ENCODE measurements around the gene CDK5RAP2.
"Not testable (repeated sequence)": the region's sequence is repeated elsewhere in the genome, so short reads cannot be mapped to it uniquely, and the experiment has no call there.

The CDK5RAP2 gene

DNA sequence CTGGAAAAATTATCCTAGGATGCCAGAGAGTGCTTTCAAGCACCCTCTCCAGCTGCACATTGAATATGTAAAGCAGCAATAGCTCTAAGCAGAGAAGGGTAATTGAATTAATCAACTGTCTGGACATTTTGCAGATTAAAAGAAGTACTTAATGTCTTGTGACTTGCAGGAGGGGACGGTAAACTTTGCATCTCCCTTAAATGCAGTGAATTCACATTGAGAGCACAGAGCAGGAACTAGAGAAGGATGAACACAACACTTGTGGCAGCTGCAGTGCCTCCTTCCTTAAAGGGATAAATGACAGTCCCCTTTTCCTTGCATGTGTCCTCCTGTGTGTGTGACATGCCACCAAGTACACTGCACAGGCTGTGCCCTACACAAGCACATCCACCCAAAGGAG lies 7.4 kb upstream of the CDK5RAP2 start:
- no peak for DNase-seq (ENCODE audit: low spot score)

DNA sequence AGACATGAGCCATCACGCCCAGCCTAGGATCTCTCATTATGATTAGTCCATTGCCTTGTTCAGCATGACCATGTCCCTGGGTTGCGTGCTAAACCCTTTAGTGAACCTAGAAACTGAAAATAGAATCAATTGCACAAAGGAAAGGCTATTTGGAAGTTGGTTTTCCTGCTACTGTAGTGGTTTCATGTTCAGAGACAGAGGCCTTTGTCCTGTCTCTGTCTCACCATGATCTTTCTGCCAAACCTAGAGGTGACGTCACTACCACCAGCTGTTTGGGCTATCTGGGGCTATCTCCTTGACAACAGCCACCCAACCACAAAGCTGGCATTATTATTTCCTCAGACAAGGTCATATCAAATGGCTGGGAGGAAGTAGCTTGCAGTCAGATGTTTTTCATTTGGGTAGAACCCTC lies 4.0 kb upstream of the CDK5RAP2 start:
- DNase-seq (ENCODE audit: low spot score): peak; percentile 54

DNA sequence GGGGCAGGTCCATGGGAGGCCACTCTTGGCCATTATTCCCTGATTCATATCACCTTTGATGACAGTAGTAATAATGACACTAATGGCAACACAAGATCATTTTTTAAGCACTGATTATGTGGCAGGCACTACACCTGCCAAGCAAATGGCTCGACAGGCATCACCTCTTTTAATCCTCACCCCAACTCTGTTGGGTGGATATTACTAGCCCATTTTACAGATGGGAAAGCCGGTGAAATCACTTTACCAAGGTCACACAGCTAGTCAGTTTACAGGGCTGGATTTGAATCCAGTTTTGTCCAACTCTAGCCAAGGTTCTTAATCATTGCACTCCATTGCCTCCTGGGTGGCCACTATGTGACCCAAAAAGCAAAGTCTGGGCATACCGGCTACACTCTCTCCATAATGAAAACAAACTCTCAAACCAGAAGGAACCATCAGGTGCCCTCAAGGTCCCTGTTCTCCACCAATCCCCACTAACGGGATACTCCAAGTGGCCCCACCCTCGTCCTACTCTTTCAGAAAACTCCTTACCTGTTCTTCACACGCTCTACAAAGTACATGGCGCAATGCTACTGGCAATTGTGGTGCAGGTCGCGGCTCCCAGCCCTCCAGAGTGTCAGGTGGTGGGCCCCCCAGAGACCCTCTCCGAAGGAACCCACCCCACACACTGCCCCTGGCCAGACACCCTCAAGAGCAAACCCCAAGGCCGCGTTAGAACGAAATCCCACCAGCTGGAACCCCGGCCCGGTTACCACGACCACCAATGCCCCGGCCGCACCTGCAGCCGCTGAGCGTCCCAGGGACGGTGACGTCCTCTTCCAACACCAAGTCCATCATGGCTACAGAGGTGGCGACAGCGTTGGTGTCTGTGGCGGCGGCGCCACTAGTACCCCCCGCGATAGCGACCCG lies 572 bp downstream of the CDK5RAP2 start:
- DNase-seq (ENCODE audit: low spot score): no peak

DNA sequence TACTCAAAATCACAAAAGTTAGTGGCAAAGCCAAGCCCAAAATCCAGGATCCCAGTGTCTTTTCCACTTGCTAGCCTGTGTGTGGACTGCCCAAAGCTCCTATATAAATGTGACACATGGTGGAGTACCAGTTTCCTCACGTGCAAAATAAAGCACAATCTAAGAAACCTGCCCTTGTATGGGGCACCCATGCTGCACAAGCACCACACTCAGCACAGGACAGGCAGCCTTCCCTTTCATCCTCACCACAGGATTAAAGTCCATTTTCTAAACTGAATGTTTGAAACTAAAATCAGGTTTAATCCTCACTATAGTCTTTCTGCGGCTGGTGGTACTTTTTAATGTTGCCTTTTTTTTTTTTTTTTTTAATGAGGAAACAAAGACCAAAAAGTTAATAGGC lies 5.5 kb downstream of the CDK5RAP2 start:
- no peak for DNase-seq (ENCODE audit: low spot score)

- DNase-seq (ENCODE audit: low spot score): no peak
Measured at GRCh38 chr9:120572472-120572871, 7.5 kb downstream of the CDK5RAP2 start.

- DNase-seq (ENCODE audit: low spot score): no peak
Measured at GRCh38 chr9:120571443-120572257, 8.3 kb downstream of the CDK5RAP2 start.

DNA sequence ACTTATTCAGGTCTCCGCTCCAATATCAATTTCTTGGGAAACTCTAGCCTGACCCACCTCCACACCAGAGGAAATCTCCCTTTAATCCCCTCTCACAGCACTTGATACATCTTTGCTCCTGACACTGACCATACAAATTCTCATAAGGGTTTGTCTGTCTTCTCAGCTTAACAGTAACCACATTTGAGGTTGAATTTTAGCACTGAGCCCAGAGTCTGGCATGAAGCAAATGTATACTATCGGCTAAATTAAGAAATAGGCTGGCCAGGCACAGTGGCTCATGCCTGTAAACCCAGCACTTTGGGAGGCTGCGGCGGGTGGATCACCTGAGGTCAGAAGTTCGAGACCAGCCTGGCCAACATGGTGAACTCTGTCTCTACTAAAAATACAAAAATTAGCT lies 9.7 kb downstream of the CDK5RAP2 start:
- DNase-seq (ENCODE audit: low spot score): no peak

DNA sequence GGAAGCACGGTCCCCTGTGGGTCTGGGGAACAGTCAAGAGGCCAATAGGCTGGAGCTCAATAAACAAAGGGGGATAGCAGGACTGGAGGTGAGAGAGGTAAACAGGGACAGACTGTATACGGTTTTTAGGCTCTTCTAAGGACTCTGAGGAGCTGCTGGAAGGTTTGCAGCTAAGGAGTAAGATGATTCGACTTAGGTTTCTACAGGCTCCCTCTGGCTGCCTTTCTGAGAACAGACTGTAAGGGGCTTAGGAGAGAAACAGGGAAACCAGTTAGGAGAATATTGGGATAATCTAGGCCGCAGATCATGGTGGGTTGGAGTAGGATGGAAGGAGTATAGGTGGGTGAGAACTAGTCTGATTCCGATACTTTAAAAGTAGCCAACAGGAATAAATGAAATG lies 10.4 kb downstream of the CDK5RAP2 start:
- no peak for DNase-seq (ENCODE audit: low spot score)

DNA sequence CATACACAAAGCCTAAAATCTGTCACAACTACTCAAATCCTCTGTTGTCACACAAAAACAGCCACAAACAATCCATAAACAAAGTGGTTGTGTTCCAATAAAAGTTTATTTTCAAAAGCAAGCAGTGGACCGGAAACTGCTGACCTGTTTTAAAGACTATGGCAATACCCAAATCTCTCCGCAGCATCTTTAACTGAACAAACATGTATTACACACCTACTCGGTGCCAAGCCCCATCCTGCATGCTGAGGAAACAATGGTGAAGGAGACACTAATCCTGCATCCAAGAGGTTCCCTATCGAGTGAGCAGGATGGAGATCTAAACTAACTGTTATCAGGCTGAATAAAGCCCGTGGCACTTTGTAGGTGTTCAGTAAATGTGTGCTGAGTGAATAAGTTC lies 11.2 kb downstream of the CDK5RAP2 start:
- DNase-seq (ENCODE audit: low spot score): no peak

DNA sequence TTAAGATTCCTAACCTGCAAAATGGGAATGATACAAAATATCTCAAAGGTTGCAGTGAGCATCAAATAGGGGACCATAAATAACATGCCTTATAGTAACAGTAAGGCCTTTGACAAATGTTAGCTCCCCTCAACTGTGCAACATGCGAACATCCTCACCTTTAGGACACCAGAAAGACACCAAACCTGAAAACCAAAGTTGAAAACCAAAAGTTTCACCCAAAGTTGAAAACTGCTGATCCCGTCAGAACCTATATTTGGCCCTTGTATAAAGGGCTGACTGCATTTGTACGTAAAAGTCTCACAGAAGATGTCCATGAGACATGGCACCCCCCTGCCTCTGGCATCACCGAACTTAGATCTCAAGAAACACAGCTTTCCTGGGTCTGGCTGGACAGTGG lies 12.1 kb downstream of the CDK5RAP2 start:
- DNase-seq (ENCODE audit: low spot score): no peak

DNA sequence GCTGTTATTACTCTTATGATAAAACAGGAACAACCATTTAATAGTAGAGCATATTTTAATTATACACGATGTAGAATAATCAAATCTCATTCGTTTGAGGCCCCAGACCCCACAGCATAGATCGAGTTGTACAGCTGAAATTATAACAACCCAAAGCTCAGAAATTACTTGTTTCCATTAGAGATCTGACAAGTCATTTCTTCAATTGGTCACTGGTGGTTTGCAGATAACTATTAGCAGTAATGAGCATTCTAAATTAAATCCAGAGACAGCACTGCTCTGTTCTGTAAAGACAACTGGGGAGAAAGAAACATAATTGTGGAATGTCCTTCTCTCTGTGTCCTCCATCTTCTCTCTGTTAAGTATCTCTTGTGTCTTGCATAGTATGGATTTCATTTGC lies 12.9 kb downstream of the CDK5RAP2 start:
- DNase-seq (ENCODE audit: low spot score): no peak

DNA sequence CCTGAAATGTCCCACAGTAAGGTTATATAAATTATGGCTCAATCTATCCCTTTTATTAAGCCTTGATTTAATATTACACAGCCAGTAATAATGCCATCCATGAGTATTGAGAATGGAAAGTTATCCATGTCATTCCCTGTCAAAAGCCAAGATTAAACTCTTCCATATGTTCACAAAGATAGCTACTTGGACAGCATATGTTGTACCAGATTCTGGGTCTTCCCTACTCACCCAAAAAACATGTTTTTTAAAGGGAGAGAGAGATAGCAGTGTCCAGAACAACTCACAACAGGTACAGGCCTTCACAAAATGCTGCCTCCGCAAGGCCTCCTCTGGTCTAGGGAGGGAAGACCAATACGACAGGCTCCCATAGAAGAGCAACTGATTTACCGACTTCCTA lies 15.4 kb downstream of the CDK5RAP2 start:
- no peak for DNase-seq (ENCODE audit: low spot score)

DNA sequence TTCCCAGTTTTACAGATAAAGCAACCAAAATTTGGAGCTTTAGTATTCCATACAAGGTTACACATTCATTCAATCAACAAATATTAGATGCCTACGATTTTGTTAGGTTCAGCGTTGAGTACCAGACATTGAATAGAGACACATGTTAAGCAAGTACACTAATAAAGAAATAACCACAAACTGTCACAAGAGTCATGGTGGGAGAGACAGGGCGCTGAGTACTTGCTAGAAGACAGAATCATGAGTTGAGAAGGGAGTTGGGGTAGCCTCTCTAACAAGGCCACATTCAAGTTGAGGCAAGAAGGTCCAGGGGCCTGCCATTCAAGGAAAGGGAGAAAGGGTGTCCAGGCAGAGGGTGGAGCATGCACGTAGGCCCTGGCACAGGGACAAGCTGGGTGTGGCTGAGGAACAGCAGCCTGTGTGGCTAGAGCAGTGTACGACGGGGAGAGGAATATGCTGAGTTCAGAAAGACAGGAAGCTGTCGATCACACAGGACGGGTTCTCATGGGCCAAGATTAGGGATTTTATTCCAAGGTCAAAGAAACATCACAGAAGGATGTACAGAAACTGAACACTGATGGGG lies 17.0 kb downstream of the CDK5RAP2 start:
- no peak for DNase-seq (ENCODE audit: low spot score)

DNA sequence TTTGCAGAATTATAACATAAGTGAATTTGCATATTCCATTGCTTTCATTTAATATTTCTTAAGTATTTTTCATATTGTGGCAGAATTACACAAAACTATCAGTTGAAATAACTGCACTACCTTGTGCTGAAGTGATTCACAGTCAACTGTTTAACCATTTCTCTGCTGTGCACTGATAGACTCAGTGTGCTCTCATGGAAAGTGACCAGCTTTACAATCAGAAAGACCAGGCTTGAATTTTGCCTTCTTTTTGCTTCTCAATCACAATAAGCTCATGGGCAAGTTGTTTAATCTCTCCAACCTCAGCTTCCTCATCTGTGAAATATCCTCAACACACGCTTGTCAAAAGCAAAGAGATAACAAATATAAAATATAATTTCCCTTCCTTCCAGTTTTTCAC lies 18.3 kb downstream of the CDK5RAP2 start:
- no peak for DNase-seq (ENCODE audit: low spot score)

DNA sequence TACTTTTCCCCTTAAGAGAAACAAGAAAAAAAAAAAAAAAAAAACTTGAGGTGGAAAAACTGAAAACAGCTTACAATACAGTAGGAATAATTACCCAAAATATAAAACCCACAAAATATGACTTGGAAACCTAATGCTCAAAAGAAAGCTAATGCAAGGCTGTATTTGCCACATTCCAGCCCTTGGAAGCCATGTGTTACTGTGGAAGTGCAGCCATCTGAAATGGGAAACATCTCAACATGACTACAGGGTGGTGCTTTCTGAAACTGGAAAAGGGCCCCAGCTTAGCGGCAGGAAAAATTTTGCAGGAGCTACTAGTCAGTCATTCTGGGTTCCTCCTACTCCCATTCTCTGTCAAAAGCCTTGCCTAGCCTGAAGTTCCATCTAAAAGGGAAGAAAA lies 20.4 kb downstream of the CDK5RAP2 start:
- no peak for DNase-seq (ENCODE audit: low spot score)

DNA sequence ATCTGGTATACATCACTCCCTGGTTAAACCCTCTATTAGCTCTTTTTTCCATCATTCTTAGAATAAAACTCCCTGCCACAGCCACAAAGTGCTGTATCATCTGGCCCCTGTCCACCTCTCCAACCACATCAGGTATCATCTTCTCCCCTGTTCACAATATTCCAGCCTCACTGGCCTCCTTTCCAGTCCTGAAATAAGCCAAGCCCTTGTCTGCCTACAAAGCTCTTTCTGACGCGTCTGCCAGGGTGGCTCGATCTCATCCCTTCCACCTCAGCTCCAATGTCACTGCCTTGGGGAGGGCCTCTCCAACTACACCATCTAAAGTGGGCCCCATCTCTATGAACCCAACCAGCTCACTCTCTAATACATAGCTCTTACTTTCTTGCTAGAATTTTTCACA lies 21.5 kb downstream of the CDK5RAP2 start:
- no peak for DNase-seq (ENCODE audit: low spot score)

GRCh38 chr9:120557205-120557604 lies 22.8 kb downstream of the CDK5RAP2 start:
- no peak for DNase-seq (ENCODE audit: low spot score)

- DNase-seq (ENCODE audit: low spot score): no peak
Measured at GRCh38 chr9:120556775-120557174, 23.2 kb downstream of the CDK5RAP2 start.

- DNase-seq (ENCODE audit: low spot score): no peak
Measured at GRCh38 chr9:120555839-120556238, 24.1 kb downstream of the CDK5RAP2 start.

GRCh38 chr9:120552210-120552704 lies 27.7 kb downstream of the CDK5RAP2 start:
- not testable (repeated sequence) for DNase-seq (ENCODE audit: low spot score)

DNA sequence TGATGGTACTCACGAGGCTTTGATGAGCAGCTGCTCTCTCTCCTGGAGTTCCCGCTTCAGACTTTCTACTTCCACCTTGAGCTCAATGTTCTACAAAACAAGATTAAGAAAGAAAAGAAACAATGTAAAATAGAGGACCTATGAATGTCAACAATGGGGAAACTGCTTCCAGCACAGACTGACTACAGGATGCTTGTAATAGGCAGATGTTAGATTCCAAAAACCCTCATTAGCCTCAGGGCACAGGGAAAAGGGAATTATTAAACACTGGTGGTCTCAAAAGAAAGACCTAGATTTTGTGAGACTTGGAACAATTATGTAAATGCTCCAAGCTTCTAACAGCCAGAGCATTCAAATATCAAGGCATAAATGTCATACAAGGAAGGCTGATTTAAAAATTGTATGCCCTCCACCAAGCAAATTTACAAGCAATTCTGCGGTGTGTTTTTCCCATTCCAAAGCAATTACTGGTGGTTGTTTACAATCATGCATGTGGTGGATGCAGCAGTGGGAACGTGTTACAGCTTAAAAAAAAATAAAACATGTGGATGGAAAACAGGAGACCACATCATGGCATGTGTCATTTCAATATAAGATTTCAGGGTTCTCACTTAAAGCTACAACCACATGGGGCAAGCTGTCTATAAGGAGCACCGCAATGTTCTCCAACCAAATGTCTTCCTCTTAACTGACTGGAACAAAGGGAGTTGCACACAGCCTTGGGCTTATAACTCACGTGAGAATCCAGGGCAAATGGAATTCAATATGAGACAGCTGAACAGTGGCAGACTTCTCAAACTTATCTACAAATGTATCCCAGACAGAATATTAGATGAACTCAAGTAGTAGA lies 34.0 kb downstream of the CDK5RAP2 start:
- no peak for DNase-seq (ENCODE audit: low spot score)

GRCh38 chr9:120544441-120544840 lies 35.5 kb downstream of the CDK5RAP2 start:
- no peak for DNase-seq (ENCODE audit: low spot score)
